ENCODE measurements around the gene LRRC8C.

LRRC8C gene

DNA sequence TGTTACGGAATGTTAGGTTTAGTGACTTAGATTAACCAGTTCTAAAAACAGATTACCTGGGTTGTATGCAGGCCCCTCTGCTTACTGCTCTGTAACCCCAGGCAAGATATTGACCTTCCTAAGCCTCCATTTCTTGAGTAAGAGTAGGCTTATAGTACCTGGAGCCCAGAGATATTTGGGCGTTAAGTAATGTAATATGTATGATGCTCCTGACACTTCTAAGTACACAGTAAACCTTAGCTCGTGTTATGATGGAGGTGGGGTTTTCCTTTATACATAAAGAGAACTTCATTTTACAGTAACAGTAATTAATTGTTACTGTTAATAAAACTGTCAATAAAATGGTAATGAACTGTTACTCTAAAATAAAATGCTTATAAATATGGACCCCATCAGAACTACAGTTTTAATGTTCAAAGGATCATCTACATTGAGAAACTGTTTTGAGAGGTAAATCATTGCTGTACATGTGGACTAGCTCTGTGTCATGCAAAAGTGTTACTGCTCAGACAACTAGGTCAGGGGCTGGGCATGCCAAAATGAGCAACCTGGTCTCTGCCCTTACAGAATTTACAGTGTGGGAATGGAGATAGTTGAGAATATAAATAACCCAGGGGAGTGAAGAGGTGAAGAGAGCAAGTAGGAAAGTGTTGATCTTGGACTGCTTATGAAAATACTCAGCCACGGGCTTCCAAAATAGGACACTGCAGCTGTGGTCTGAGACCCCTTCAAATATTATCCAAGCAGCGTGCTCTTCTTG, 26.6 kb downstream of the LRRC8C start:
- Histone ChIP-seq H3K4me3 (ENCODE audit: low read length) (no peak overlapping the region), H4K20me1 (ENCODE audit: control insufficient read depth, insufficient read depth, low read depth, low read length) (no peaks in the 10 kb centered on the region), H3K9me3 (ENCODE audit: control insufficient read depth, insufficient read depth, low read length) (no peaks in the 10 kb centered on the region), H3K79me2 (ENCODE audit: control insufficient read depth, low read length) (no peaks in the 10 kb centered on the region), H3K27ac (ENCODE audit: low read depth, low read length) (no peak overlapping the region), H3K4me1 (ENCODE audit: control insufficient read depth, low read length) (peaks cover 5% of the 10 kb centered on the region), H3K9me2 (replicated peaks; ENCODE audit: control insufficient read depth, low read length) (no peaks in the 10 kb centered on the region), H3F3A (ENCODE audit: control insufficient read depth, insufficient read depth) (no peaks in the 10 kb centered on the region), H3K27me3 (ENCODE audit: control insufficient read depth, low read length) (no peaks in the 10 kb centered on the region), H3K36me3 (ENCODE audit: control insufficient read depth, low read length) (no peaks in the 10 kb centered on the region), H3K4me2 (ENCODE audit: low read length) (no peak overlapping the region)
- TF ChIP-seq, protein P1, sequence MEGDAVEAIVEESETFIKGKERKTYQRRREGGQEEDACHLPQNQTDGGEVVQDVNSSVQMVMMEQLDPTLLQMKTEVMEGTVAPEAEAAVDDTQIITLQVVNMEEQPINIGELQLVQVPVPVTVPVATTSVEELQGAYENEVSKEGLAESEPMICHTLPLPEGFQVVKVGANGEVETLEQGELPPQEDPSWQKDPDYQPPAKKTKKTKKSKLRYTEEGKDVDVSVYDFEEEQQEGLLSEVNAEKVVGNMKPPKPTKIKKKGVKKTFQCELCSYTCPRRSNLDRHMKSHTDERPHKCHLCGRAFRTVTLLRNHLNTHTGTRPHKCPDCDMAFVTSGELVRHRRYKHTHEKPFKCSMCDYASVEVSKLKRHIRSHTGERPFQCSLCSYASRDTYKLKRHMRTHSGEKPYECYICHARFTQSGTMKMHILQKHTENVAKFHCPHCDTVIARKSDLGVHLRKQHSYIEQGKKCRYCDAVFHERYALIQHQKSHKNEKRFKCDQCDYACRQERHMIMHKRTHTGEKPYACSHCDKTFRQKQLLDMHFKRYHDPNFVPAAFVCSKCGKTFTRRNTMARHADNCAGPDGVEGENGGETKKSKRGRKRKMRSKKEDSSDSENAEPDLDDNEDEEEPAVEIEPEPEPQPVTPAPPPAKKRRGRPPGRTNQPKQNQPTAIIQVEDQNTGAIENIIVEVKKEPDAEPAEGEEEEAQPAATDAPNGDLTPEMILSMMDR (IDR thresholded peaks at IDR 0.05; ENCODE audit: low read depth, low read length, poor library complexity, severe bottlenecking): no peak
- TF ChIP-seq EZH2phosphoT487 (IDR thresholded peaks at IDR 0.05; ENCODE audit: borderline replicate concordance, low read length): no peak

DNA sequence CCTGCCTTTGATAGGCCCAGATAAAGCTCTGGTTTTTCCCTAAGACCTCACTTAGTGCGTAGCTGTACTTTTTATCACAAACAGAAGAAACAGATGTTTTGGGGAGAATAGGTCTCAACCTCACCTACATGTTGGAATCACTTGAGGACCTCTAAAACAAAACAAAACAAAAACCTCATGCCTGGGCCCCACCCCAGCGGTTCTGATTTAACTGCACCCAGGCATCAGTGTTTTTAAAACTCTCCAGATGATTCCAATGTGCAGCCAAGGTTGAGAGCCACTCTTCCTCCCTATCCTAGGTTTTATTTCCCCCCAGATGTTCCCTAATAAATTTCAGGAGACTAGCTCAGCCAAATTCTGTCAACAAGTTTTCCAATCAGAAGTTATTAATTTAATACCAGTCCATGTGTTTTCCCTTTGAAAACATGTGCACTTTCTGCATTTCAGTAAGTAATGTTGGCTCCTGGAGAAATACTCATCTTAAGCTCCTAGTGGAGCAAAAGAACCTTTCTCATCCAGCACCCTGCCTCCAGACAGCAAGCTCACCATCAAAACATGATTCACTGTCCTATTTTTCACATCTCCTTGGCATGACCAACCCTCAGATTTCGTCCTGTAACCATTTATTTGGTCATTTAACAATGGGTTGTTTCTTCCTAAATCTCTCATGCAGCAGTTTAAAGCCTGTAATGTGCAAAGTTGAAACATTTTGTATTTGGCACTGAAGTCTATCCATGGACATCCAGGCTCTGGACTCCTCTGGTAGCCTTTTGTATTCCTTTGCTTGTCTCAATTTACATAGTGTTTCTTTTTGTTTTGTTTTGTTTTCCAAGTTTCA, 27.5 kb downstream of the LRRC8C start:
- Histone ChIP-seq H4K20me1 (ENCODE audit: control insufficient read depth, insufficient read depth, low read depth, low read length) (no peaks in the 10 kb centered on the region), H3K4me3 (ENCODE audit: low read length) (no peak overlapping the region), H3K79me2 (ENCODE audit: control insufficient read depth, low read length) (no peaks in the 10 kb centered on the region), H3K4me1 (ENCODE audit: control insufficient read depth, low read length) (peaks cover 5% of the 10 kb centered on the region), H3K4me2 (ENCODE audit: low read length) (no peak overlapping the region), H3K36me3 (ENCODE audit: control insufficient read depth, low read length) (no peaks in the 10 kb centered on the region), H3K27ac (ENCODE audit: low read depth, low read length) (no peak overlapping the region), H3F3A (ENCODE audit: control insufficient read depth, insufficient read depth) (no peaks in the 10 kb centered on the region), H3K9me2 (replicated peaks; ENCODE audit: control insufficient read depth, low read length) (no peaks in the 10 kb centered on the region), H3K9me3 (ENCODE audit: control insufficient read depth, insufficient read depth, low read length) (no peaks in the 10 kb centered on the region), H3K27me3 (ENCODE audit: control insufficient read depth, low read length) (no peaks in the 10 kb centered on the region)
- TF ChIP-seq, protein P1 (IDR thresholded peaks at IDR 0.05; ENCODE audit: low read depth, low read length, poor library complexity, severe bottlenecking): no peak
- TF ChIP-seq EZH2phosphoT487 (IDR thresholded peaks at IDR 0.05; ENCODE audit: borderline replicate concordance, low read length): no peak

DNA sequence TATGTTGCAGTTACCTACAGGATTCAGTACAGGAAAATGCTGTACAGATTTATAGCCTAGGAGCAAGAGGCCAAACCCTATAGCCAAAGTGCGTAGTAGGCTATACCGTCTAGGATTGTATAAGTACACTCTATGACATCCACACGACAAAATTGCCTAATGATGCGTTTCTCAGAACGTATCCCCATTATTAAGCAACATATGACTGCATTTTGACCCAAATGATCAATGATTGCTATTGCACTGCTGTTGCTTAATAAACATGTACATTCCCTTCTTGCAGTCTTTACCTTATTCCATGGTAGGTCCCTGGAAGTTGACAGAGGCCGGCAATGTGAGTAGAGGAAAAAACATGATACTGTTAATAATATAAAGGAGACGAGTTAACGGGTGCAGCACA, 33.0 kb downstream of the LRRC8C start:
- Histone ChIP-seq H3K79me2 (ENCODE audit: control insufficient read depth, low read length) (no peaks in the 10 kb centered on the region), H3K27me3 (ENCODE audit: control insufficient read depth, low read length) (no peaks in the 10 kb centered on the region; the same call in none of the 2 replicates), H4K20me1 (ENCODE audit: control insufficient read depth, insufficient read depth, low read depth, low read length) (no peaks in the 10 kb centered on the region), H3K9me3 (ENCODE audit: control insufficient read depth, insufficient read depth, low read length) (no peaks in the 10 kb centered on the region), H3K4me3 (ENCODE audit: low read length) (no peak overlapping the region), H3K9me2 (replicated peaks; ENCODE audit: control insufficient read depth, low read length) (no peaks in the 10 kb centered on the region), H3K27ac (ENCODE audit: low read depth, low read length) (no peak overlapping the region), H3K36me3 (ENCODE audit: control insufficient read depth, low read length) (no peaks in the 10 kb centered on the region), H3F3A (ENCODE audit: control insufficient read depth, insufficient read depth) (no peaks in the 10 kb centered on the region), H3K4me1 (ENCODE audit: control insufficient read depth, low read length) (peaks cover 10% of the 10 kb centered on the region), H3K4me2 (ENCODE audit: low read length) (no peak overlapping the region)
- no peak for TF ChIP-seq EZH2phosphoT487 (IDR thresholded peaks at IDR 0.05; ENCODE audit: borderline replicate concordance, low read length)
- TF ChIP-seq, protein P1 (IDR thresholded peaks at IDR 0.05; ENCODE audit: low read depth, low read length, poor library complexity, severe bottlenecking): no peak

Measured in DOHH2 (cell line).